ENCODE data around the gene ADA. TPM values are rescaled to one million over a fixed set of nuclear protein-coding genes. Genes with fewer than 3 reads are reported as not detected.
A peak's percentile ranks its signal among the peaks of the same experiment; 100 is the strongest.

ADA gene
- total and polyA plus RNA-seq, 2 of the 13 experiments (the other 11 are each of a cell fraction or from before 2014, with no cell fraction given) = 2.5 to 11.3 TPM

GRCh38 chr20:44573501-44573869, 78.0 kb downstream of the ADA start:
- Histone ChIP-seq H3K9ac (ENCODE audit: insufficient read depth, low read depth, low read length) (no peak overlapping the region), H3K27ac (ENCODE audit: extremely low read length, insufficient read depth, low read length) (no peak overlapping the region), H3K36me3 (replicated peaks in 1 of 2; ENCODE audit: control insufficient read depth in 1 of 2, insufficient read depth in 2 of 2, low read length in 2 of 2) (no peaks in the 10 kb centered on the region), H4K20me1 (ENCODE audit: insufficient read depth, low read length) (no peaks in the 10 kb centered on the region), H3K9me3 (ENCODE audit: low read length) (no peaks in the 10 kb centered on the region), H2AFZ (ENCODE audit: low read length) (no peak overlapping the region), H3K4me1 (ENCODE audit: insufficient read depth, low read length) (peaks cover 10% of the 10 kb centered on the region; the same call in 1 of the 2 replicates), H3K4me3 (replicated peaks in 1 of 3; ENCODE audit: insufficient read depth in 1 of 3, low read depth in 2 of 3, low read length in 3 of 3) (no peak overlapping the region), H3K4me2 (ENCODE audit: low read depth, low read length) (no peak overlapping the region), H3K27me3 (ENCODE audit: control insufficient read depth in 1 of 2, insufficient read depth in 2 of 2, low read length in 2 of 2) (no peaks in the 10 kb centered on the region), H3K79me2 (ENCODE audit: insufficient read depth, low read length) (no peaks in the 10 kb centered on the region)
- ATAC-seq (no peak), DNase-seq (ENCODE audit: low spot score) (no peak), FAIRE-seq (no peak)
- POLR2A ChIA-PET = no interaction called here
- TF ChIP-seq CHD4 (IDR thresholded peaks at IDR 0.05; ENCODE audit: borderline replicate concordance, low read length) (peak; percentile 40; the same call in 1 of the 2 replicates), ZMYM3 (CRISPR knock-in tag; IDR thresholded peaks at IDR 0.05) (peak; percentile 26; the same call in 1 of the 2 replicates), HBP1 (CRISPR knock-in tag; IDR thresholded peaks at IDR 0.05; ENCODE audit: low read depth) (no peak), KAT8 (CRISPR knock-in tag; IDR thresholded peaks at IDR 0.05) (no peak), RXRB (CRISPR knock-in tag; IDR thresholded peaks at IDR 0.05; ENCODE audit: borderline replicate concordance) (no peak), ZNF629 (CRISPR knock-in tag; conservative IDR thresholded peaks at IDR 0.05) (peak; percentile 92), KDM1A (CRISPR knock-in tag; IDR thresholded peaks at IDR 0.05) (peak; percentile 42; the same call in 1 of the 2 replicates)
- in situ Hi-C loops (cut with HindIII; ENCODE audit: extremely low pct_ligation_motif_present, low pct_unique_long_range_greater_than_20kb) (no loop called here), intact Hi-C loops (cut with micrococcal nuclease; ENCODE audit: unreplicated experiment) (loop anchor here (10.0 kb wide), 1 partner anchor 561 kb away; no protein-coding TSS in a partner anchor)
- CTCF ChIA-PET (ENCODE audit: low intra/inter-chr PET ratio, low total read pairs) = no interaction called here
- BruUV-seq (replicated peaks) = no TSS peak
- WGBS (ENCODE audit: low lambda C conversion rate) = 89% methylated on average over 2 of the region's 2 CpGs

All from HepG2 (cell line).